Lower leg skin (tissue), 4 donors: ENCODE measurements around the gene SAFB. TPM values are rescaled to one million over a fixed set of nuclear protein-coding genes. Genes with fewer than 3 reads are reported as not detected.

Experiments used
- DNase-seq, 2 donors: peaks; one replicate each; pipeline ENCODE4 v3.0.0-alpha.2; 2019; ENCODE audit warnings: low spot score in 2 of 2
- H3K4me3 ChIP-seq: fragments of 200-600 bp; sonication (generic); 2 replicates; pipeline ENCODE4 v1.5.1; 2017; ENCODE audit warnings: mild to moderate bottlenecking, low read depth; ENCODE audit not compliant: poor library complexity, severe bottlenecking
- CTCF ChIP-seq, 3 donors: fragments of 450-650 bp; IDR thresholded peaks; one replicate each; pipeline ENCODE4 v1.5.1; 2016; ENCODE audit warnings: antibody characterized with exemption in 3 of 3, mild to moderate bottlenecking in 3 of 3, moderate library complexity in 2 of 3
- POLR2A ChIP-seq, 2 donors: fragments of 450-650 bp; IDR thresholded peaks; one replicate each; pipeline ENCODE4 v1.6.1; 2016 to 2017; ENCODE audit warnings: antibody characterized with exemption in 2 of 2, mild to moderate bottlenecking in 1 of 2, moderate library complexity in 1 of 2
- WGBS, 2 donors: methylation state at CpG; one replicate each; pipeline ENCODE4 v1.1.5; 2018; 5-methylcytosine and 5-hydroxymethylcytosine counted together
- intact Hi-C: fragments of 100-400 bp; cut with DNase I; formaldehyde crosslinking; loops from one replicate; pipeline ENCODE4 v1.15.0; 2023; ENCODE audit warnings: low total_unique reads
- total RNA-seq, 4 donors: library from RNA; depleted of rRNA; stranded (reverse); fragments of >200 nt; gene quantifications; one replicate each; pipeline ENCODE4 v1.1.0, GENCODE V29; 2016

The SAFB gene
- total RNA-seq, 4 donors from 2014 or later, result 41.6 to 136 (median 80.4) TPM

- TF ChIP-seq CTCF (IDR thresholded peaks at IDR 0.05) (peak in 1 of 3 donors; percentile 95), POLR2A (IDR thresholded peaks at IDR 0.05) (peak in 1 of 2 donors; percentile 50)
- WGBS, 2 donors, result 1 to 2% methylated on average over 48 to 59 of the region's 73 CpGs
- DNase-seq, result peak; percentile 96 to 100
- peak within 1 kb of the TSS; percentile 96 for H3K4me3 ChIP-seq
- intact Hi-C loops, result no loop called here
Observed at GRCh38 chr19:5690125-5690954, 67.5 kb downstream of the SAFB start, which contains the start of gene RPL36. Gene RPL36, plus strand, starts transcription at chr19:5690295. Its CDS starts 213 bp downstream, at chr19:5690508.

GRCh38 chr19:5690955-5691821, 68.3 kb downstream of the SAFB start:
- no peak for TF ChIP-seq POLR2A (IDR thresholded peaks at IDR 0.05)
- TF ChIP-seq CTCF (IDR thresholded peaks at IDR 0.05), result no peak
- WGBS, 2 donors, result 6 to 9% methylated on average over 50 to 53 of the region's 54 CpGs
- H3K4me3 ChIP-seq, result peak overlapping the region; percentile 96
- intact Hi-C loops, result no loop called here
- DNase-seq, result peak in 1 of 2 donors; percentile 93

DNA sequence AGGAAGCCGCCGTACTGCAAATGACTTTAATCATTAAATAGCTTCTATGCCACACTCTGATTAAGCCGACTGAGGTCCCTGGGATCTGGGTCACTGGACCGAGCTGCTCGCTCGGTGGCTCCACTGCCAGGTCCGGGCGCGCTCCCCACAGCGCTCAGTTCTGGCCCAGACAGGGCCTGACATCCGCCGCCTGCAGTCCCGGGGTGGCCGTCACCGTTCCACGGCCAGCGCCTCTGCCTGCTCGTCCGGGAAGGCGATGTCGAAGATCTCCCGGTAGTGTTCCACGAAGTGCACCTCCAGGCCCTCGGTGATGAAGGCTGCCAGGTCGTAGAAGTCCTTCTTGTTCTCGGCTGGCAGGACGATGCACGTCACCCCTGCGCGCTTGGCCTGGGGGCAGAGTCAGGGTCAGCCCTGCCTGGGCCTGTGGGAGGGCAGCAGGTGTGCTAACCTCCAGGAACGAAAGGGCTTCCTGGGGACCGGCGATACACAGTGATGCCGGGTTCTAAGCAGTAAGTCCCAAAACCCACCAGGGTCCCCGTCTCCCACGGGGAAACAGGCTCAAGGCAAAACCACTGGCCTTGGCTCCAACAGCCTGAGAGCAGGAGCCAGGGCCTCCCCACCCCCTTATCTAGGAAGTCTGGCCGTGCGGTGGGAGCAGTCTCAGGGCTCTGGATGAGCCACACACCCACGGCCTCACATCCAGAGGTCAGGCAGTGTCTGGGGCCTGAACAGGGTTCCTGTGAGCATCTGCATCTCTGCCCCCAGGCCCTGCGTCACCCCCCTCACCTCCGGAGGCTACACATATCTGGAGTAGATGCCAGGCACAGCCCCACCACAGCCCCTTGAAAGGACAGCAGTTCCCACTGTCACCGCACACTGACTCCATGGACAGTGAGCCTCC, 69.2 kb downstream of the SAFB start:
- peak in 1 of 2 donors; percentile 85 for DNase-seq
- WGBS, 2 donors, result 45 to 52% methylated on average over 33 to 42 of the region's 42 CpGs
- H3K4me3 ChIP-seq, result no peak overlapping the region
- TF ChIP-seq CTCF (IDR thresholded peaks at IDR 0.05) (no peak), POLR2A (IDR thresholded peaks at IDR 0.05) (no peak)
- intact Hi-C loops, result no loop called here

DNA sequence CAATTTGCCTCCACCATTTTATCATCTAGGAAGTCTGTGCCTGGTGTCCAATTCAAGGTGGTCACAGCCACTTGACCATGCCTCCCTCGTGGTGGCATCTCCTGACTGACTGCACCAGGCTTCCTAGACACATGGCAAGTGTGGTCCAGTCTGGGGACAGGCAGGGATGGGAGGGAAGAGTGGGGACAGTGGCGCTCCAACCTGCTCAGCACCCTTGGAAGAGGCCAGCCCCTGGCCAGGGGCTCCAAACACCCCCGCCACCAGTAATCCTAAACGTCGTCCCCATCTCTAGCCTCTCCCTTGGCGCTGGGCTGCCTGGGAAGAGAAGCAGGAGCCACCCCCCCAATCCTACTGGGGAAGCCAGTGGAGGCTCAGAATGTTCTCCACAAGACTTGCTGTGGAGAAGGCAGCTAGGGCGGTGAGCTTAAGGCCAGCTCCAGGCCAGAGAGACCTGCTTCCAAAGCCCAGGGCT, 69.9 kb downstream of the SAFB start:
- intact Hi-C loops, result no loop called here
- no peak overlapping the region for H3K4me3 ChIP-seq
- no peak for DNase-seq
- TF ChIP-seq CTCF (IDR thresholded peaks at IDR 0.05) (no peak), POLR2A (IDR thresholded peaks at IDR 0.05) (no peak)
- WGBS, 2 donors, result 75 to 77% methylated on average over 7 of the region's 7 CpGs
